SK-N-SH (cell line): ENCODE data around the gene PEBP1.

Experiments
- CHD2 ChIP-seq: fragments of 150-350 bp; IDR thresholded peaks from 2 replicates; pipeline ENCODE4 v1.6.1; 2018; ENCODE audit warnings: low read length; ENCODE audit not compliant: partially characterized antibody
- CTCF ChIP-seq: fragments of 200-600 bp; sonication (generic); IDR thresholded peaks from 2 replicates; pipeline ENCODE4 v1.6.1; 2017; ENCODE audit warnings: antibody characterized with exemption, mild to moderate bottlenecking, moderate library complexity
- ELF1 ChIP-seq: IDR thresholded peaks from 2 replicates; pipeline ENCODE4 v1.4.0; 2012
- FOXJ3 ChIP-seq: sonication (generic); formaldehyde crosslinking; IDR thresholded peaks from 2 replicates; pipeline ENCODE4 v1.5.1; 2020; ENCODE audit warnings: mild to moderate bottlenecking, missing genetic modification reagents
- GABPA ChIP-seq: IDR thresholded peaks from 2 replicates; pipeline ENCODE4 v1.4.0; 2012; ENCODE audit warnings: low read depth, mild to moderate bottlenecking
- IRF3 ChIP-seq: fragments of 150-350 bp; IDR thresholded peaks from 2 replicates; pipeline ENCODE4 v1.6.1; 2016; ENCODE audit warnings: mild to moderate bottlenecking, low read depth, low read length
- JUND ChIP-seq: IDR thresholded peaks from 2 replicates; pipeline ENCODE4 v1.4.0; 2012
- MXI1 ChIP-seq: IDR thresholded peaks from 2 replicates; pipeline ENCODE4 v1.6.1; 2012; ENCODE audit warnings: mild to moderate bottlenecking, low read depth, low read length, improper control_type of control experiment
- POLR2AphosphoS5 ChIP-seq: IDR thresholded peaks from 2 replicates; pipeline ENCODE4 v1.6.1; 2012; ENCODE audit warnings: low read depth, low read length
- RFX5 ChIP-seq: IDR thresholded peaks from 2 replicates; pipeline ENCODE4 v1.6.1; 2012; ENCODE audit warnings: mild to moderate bottlenecking, improper control_type of control experiment, low read length
- TF ChIP-seq, protein P1 (sequence below): IDR thresholded peaks from 2 replicates; pipeline ENCODE4 v1.4.0; 2012; ENCODE audit warnings: low read depth, borderline replicate concordance

GRCh38 chr12:118145798-118146156 lies 9.9 kb downstream of the PEBP1 start:
- no peak for TF ChIP-seq POLR2AphosphoS5
- TF ChIP-seq GABPA: no peak
- TF ChIP-seq CHD2: no peak
- TF ChIP-seq CTCF: no peak
- no peak for TF ChIP-seq JUND
- no peak for TF ChIP-seq ELF1
- TF ChIP-seq IRF3: no peak
- no peak for TF ChIP-seq FOXJ3 (CRISPR knock-in tag)
- no peak for TF ChIP-seq RFX5
- no peak for TF ChIP-seq MXI1
- TF ChIP-seq, protein P1, sequence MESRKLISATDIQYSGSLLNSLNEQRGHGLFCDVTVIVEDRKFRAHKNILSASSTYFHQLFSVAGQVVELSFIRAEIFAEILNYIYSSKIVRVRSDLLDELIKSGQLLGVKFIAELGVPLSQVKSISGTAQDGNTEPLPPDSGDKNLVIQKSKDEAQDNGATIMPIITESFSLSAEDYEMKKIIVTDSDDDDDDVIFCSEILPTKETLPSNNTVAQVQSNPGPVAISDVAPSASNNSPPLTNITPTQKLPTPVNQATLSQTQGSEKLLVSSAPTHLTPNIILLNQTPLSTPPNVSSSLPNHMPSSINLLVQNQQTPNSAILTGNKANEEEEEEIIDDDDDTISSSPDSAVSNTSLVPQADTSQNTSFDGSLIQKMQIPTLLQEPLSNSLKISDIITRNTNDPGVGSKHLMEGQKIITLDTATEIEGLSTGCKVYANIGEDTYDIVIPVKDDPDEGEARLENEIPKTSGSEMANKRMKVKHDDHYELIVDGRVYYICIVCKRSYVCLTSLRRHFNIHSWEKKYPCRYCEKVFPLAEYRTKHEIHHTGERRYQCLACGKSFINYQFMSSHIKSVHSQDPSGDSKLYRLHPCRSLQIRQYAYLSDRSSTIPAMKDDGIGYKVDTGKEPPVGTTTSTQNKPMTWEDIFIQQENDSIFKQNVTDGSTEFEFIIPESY: no peak
